GM18520 (cell line): ENCODE measurements around the gene SLC41A2.
"Not testable (repeated sequence)": the region's sequence is repeated elsewhere in the genome, so short reads cannot be mapped to it uniquely, and the experiment has no call there.

Experiments
- ATAC-seq: cut with Tn5 transposase; IDR thresholded peaks from one replicate; pipeline ENCODE4 v1.9.1; 2021; ENCODE audit not compliant: unreplicated experiment

SLC41A2 gene

GRCh38 chr12:104964167-104964855 is 6.2 kb upstream of the SLC41A2 start:
- no peak for ATAC-seq

DNA sequence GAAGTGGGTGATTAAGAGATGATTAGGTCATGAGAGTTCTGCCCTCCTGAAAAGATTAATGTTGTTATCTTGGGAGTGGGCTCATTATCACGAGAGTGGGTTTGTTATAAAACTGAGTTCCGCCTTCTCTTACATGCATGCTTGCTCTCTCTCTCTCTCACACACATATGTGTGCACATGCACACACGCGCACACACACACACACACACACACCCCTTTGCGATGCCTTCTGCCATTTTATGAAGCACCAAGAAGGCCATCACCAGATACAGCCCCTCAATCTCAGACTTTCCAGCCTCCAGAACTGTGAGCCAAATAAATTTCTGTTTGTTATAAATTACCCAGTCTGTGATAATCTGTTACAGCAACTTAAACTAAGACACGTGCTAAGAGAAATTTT is 5.7 kb upstream of the SLC41A2 start:
- no peak for ATAC-seq

GRCh38 chr12:104960464-104960863 is 2.4 kb upstream of the SLC41A2 start:
- no peak for ATAC-seq

DNA sequence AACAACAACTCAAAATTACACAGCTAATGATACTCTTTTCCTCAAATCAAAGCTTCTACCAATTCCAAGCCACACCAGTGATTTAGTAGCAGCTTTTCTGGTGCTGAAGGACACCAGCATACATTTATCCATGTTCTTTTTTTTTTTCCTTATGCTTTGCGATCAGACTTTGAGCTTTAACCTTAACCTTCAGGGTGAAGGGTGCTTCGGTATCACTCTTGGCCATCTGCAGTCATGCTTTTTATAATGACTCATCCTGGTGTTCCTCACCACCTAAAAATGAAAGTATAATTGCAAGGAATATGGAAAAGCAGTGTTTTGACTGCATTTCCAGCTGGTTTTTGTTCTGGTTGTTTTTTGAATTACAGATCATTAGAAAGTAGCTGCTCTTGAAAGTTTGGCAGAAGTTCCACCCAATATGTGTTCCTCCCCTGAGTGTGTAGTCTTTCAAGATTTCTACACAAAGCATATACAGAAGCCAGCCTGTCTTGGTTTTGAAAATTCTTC is 1.3 kb upstream of the SLC41A2 start:
- no peak for ATAC-seq

DNA sequence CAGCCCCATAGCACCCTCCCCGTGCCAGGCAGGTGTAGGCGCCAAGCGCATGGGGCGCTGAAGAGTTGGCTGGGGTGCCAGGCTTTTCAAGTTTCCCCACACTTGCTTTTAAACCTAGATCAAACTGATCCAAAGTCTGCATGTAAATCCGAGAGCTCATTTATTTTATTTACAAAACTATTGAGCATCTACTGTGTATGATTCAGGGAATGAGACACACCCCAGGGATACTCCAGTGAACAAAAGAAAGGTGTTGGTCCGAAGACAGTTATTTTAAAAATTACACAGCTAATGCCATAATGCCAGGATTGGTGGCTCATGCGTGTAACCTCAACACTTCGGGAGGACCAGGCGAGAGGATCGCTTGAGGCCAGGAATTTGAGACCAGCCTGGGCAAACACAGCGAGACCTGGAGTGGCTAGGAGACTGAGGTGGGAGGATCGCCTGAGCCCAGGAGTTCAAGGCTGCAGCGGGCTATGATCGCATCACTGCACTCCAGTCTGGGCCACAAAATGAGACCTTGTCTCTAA is 780 bp upstream of the SLC41A2 start:
- no peak for ATAC-seq

DNA sequence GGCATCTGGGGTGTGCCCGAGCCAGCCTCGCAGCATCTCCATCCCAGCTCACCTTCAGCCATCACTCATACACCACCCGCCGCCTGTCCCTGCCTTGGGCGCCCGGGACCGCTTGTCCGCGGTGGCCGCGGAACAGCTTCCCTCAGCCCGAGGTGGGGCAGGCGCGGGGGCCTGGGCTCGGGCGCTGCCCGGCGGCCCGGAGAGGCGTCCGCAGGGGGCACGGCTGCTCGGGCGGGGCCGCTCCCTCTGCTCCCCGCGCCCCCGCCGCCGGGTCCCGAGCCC is 430 bp downstream of the SLC41A2 start:
- ATAC-seq: peak; percentile 12

- ATAC-seq: no peak
Measured at GRCh38 chr12:104956870-104957718, 996 bp downstream of the SLC41A2 start.

GRCh38 chr12:104955703-104956102 is 2.4 kb downstream of the SLC41A2 start:
- no peak for ATAC-seq

GRCh38 chr12:104953323-104953722 is 4.8 kb downstream of the SLC41A2 start:
- no peak for ATAC-seq

- no peak for ATAC-seq
Measured at GRCh38 chr12:104952816-104953215, 5.3 kb downstream of the SLC41A2 start.

GRCh38 chr12:104951759-104952509 is 6.2 kb downstream of the SLC41A2 start:
- ATAC-seq: no peak

DNA sequence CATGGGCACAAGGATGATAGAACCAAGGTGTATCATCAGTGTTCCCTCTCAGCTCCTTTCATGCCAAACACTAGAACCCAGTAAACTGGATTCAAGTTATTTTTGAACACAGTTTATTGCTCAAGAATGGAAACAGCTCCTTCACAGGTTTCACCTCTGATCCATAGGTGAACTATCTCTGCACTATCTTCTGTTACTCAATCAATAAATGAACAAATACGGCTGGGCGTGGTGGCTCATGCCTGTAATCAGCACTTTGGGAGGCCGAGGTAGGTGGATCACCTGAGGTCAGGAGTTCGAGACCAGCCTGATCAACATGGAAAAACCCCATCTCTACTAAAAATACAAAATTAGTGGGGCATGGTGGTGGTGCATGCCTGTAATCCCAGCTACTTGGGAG is 9.4 kb downstream of the SLC41A2 start:
- ATAC-seq: not testable (repeated sequence)

DNA sequence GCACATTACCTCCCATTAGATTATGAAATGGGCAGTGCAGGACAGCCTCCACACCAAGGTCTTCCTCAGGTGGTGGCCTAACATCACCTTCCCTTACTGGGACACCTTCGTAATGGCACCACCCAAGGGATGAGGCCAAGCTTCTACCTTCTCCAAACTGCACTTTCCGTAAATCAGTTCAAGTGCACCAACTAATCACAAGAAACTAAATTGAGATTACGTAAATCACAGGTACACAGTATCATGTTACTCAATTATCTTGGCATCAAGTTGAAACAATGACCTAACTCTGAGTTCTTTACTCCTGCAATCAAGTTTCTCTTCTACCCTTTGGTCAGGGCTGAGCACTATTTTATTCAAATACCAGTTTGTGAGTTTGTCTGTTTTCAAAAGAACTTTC is 13.8 kb downstream of the SLC41A2 start:
- no peak for ATAC-seq

DNA sequence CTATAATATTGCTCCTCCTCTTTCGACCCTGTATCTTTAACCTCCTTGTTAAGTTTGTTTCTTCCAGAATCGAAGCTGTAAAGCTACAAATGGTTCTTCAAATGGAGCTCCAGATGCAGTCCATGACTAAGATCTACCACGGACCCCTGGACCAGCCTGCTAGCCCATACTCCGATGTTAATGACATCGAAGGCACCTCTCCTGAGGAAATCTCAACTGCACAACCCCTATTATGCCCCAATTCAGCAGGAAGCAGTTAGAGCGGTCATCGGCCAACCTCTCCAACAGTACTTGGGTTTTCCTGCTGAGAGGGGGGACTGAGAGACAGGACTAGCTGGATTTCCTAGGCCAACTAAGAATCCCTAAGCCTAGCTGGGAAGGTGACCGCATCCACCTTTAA is 14.7 kb downstream of the SLC41A2 start:
- ATAC-seq: not testable (repeated sequence)

GRCh38 chr12:104942075-104942474 is 16.0 kb downstream of the SLC41A2 start:
- no peak for ATAC-seq

DNA sequence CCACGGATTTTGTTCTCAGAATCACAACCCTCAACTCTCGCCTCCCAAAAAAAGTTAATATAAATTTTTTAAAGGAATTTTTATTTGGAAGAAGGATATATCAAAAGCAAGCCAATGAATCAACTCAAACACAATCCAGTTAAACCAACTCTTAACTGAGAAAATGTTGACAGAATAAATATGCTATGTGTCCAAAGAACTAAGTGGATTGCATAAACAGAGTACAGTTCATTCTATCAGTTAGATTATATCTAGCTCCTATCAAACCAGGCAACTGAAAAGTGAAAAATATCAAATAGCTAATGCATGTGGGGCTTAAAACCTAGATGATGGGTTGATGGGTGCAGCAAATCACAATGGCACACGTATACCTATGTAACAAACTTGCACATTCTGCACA is 16.6 kb downstream of the SLC41A2 start:
- ATAC-seq: no peak

- no peak for ATAC-seq
Measured at GRCh38 chr12:104939089-104939488, 19.0 kb downstream of the SLC41A2 start.

- ATAC-seq: no peak
Measured at GRCh38 chr12:104938371-104938770, 19.7 kb downstream of the SLC41A2 start.

DNA sequence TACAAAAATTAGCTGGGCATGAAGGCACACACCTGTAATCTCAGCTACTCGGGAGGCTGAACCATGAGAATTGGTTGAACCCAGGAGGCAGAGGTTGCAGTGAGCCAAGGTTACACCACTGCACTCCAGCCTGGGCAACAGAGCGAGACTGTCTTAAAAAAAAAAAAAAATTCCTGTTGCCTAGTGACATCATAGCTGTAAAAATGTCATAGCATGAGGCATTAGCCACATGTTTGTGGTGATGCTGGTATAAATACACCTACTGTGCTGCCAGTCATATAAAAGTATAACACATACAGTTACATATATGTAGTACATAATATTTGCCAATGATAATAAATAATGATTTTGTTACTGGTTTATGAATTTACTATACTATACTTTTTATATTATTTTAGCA is 22.2 kb downstream of the SLC41A2 start:
- no peak for ATAC-seq

DNA sequence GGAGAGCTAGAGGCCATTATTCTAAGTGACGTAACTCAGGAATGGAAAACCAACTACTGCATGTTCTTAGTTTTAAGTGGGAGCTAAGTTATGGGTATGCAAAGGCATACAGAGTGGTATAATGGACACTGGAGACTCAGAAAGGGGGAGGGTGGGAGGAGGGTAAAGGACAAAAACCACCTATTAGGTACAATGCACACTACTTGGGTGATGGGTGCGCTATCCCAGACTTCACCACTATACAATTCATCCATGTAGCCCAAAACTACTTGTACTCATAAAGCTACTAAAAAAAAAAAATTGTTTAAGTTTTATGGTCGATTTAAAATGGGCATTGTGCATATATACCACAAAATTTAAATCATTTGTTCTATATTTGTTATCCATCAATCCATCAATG is 24.3 kb downstream of the SLC41A2 start:
- ATAC-seq: no peak

DNA sequence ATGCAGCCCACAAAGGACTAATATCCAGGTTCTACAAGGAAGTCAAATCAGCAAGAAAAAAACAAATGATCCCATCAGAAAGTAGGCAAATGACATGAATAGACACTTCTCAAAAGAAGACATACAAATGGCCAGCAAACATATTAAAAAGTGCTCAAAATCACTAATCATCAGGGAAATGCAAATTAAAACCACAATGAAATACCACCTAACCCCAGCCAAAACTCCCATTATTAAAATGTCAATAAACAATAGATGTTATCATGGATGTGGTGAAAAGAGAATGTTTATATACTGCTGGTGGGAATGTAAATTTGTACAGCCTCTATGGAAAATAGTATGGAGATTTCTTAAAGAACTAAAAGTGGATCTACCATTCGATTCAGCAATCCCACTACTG is 25.0 kb downstream of the SLC41A2 start:
- ATAC-seq: no peak
